Skeletal muscle tissue (tissue), 4 donors: ENCODE results near the gene PLA2R1. TPM values are rescaled to one million over a fixed set of nuclear protein-coding genes. Genes with fewer than 3 reads are reported as not detected.

Experiments used
- H3K27ac ChIP-seq: one replicate; pipeline ENCODE4 v1.7.0; 2013; ENCODE audit warnings: mild to moderate bottlenecking, low read depth, low read length, inconsistent platforms
- H3K27me3 ChIP-seq, 3 donors: one replicate each; pipeline ENCODE4 v1.7.0; 2013; ENCODE audit warnings: low read length in 3 of 3; ENCODE audit not compliant: control insufficient read depth in 3 of 3, insufficient read depth in 3 of 3
- H3K36me3 ChIP-seq, 3 donors: one replicate each; pipeline ENCODE4 v1.7.0; 2013; ENCODE audit warnings: low read length in 3 of 3; ENCODE audit not compliant: control insufficient read depth in 3 of 3, insufficient read depth in 3 of 3
- H3K4me1 ChIP-seq, 3 donors: one replicate each; pipeline ENCODE4 v1.7.0; 2013; ENCODE audit warnings: low read length in 3 of 3, mild to moderate bottlenecking in 3 of 3; ENCODE audit not compliant: control insufficient read depth in 3 of 3, insufficient read depth in 3 of 3
- H3K4me3 ChIP-seq, 3 donors: one replicate each; pipeline ENCODE4 v1.7.0; 2013; ENCODE audit warnings: low read length in 3 of 3
- H3K9ac ChIP-seq, 3 donors: one replicate each; pipeline ENCODE4 v1.7.0; 2013; ENCODE audit warnings: low read length in 3 of 3, mild to moderate bottlenecking in 3 of 3, moderate library complexity in 2 of 3, low read depth in 1 of 3
- H3K9me3 ChIP-seq, 3 donors: one replicate each; pipeline ENCODE4 v1.7.0; 2013; ENCODE audit warnings: low read length in 3 of 3; ENCODE audit not compliant: control insufficient read depth in 3 of 3
- total RNA-seq: library from RNA; depleted of rRNA; stranded (reverse); fragments of >200 nt; gene quantifications from one replicate; pipeline ENCODE4 v1.2.3, GENCODE V29; 2014
- donor health status: Osteomylitis.

PLA2R1 gene
- total RNA-seq, 1 donor from 2014 or later = 2.6 TPM

DNA sequence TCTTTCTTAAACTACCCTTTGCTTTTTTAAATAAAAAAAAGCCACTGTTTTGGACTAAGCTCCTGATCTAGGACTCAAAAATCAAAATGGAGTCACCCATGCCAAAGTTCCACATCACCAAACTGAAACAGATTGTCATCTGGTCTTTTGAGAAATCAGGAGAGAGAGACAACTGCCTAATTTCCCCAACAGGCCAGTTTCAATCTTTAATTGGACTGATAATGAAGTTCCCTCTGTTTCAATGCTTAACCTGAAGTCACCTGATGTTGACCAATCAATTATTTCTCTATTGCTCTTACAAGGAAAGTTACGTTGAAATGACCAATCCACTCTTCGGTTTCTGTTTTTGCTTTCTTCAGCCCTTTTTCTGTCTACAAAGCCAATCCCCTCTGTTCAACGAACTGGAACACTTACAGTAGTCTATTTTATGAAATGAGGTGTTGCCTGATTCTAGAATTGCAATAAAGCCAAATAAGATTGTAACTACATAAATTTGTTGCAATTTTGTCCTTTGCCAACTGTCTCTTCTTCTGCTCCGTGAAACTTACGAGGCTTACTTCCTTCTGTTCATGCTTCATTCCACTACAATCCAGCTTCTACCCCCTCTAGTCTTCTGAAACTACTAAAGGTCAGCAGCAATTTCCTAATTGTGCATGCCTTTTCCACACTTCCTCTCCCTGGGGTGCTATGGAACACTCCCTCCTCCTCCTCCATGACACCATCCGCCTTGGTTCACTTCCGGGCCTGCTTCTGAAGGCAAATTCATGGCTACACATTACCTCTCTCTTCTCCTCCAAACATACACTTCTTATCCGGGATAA, 169.2 kb downstream of the PLA2R1 start:
- Histone ChIP-seq H3K9me3 (no peaks in the 10 kb centered on the region), H3K4me3 (no peak overlapping the region), H3K27ac (no peak overlapping the region), H3K36me3 (no peaks in the 10 kb centered on the region), H3K9ac (no peak overlapping the region), H3K27me3 (no peaks in the 10 kb centered on the region), H3K4me1 (no peaks in the 10 kb centered on the region)

DNA sequence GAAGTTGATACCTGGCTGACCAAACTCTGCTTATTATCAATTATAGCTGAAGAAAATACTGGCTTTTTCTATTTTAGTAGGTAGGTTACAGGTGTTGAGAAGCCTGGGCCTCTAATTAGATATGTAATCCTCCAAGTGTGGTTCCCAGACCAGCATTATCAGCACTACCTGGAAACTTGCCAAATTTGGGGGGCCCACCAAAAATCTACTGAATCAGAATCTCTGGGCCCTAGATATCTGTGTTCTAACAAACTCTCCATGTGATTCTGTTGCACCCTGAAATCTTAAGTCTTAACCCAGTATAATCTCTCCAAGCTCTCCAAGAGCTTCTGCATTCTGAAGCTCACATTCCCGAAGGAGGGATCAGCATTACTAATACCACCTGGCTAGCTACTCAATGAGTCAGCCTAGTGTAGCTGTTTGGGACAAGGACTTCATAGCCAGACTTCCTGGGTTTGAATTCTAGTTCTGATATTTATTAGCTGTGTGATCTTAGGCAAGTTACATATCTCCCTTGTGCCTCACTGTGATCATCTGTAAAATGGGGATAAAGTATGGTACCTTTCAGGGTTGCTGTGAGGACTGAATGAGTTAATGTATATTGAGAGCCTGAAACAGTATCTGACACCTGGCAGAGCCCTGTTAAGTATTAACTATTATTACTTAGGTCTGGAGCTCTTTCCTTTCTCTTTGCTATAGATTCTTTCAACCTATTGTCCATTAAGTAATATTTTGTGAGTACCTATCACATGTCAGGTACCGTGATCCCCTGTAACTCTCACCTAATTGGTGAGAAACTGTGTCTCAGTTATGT, 170.3 kb downstream of the PLA2R1 start:
- no peak overlapping the region for H3K27ac ChIP-seq
- no peak overlapping the region for H3K9ac ChIP-seq
- no peaks in the 10 kb centered on the region for H3K36me3 ChIP-seq
- H3K9me3 ChIP-seq = no peaks in the 10 kb centered on the region
- H3K4me3 ChIP-seq = no peak overlapping the region
- no peaks in the 10 kb centered on the region for H3K27me3 ChIP-seq
- no peaks in the 10 kb centered on the region for H3K4me1 ChIP-seq

DNA sequence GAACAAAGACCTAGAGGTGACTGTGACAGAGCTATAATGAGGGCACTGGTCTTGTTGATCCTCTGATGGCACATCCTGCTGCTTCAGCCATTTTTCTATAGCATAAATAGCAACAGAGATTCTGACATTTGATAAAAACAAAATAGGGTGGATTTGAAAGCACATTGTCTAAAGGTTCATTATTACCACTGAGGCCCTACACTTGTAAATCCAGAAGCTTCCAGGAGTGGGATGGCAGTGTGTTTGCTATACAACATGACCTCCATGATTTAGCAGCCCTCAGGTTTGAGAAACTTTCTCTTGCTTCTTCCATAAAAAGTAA, 171.2 kb downstream of the PLA2R1 start:
- Histone ChIP-seq H3K9me3 (no peaks in the 10 kb centered on the region), H3K27me3 (no peaks in the 10 kb centered on the region), H3K36me3 (no peaks in the 10 kb centered on the region), H3K4me3 (no peak overlapping the region), H3K27ac (no peak overlapping the region), H3K4me1 (no peaks in the 10 kb centered on the region), H3K9ac (no peak overlapping the region)

DNA sequence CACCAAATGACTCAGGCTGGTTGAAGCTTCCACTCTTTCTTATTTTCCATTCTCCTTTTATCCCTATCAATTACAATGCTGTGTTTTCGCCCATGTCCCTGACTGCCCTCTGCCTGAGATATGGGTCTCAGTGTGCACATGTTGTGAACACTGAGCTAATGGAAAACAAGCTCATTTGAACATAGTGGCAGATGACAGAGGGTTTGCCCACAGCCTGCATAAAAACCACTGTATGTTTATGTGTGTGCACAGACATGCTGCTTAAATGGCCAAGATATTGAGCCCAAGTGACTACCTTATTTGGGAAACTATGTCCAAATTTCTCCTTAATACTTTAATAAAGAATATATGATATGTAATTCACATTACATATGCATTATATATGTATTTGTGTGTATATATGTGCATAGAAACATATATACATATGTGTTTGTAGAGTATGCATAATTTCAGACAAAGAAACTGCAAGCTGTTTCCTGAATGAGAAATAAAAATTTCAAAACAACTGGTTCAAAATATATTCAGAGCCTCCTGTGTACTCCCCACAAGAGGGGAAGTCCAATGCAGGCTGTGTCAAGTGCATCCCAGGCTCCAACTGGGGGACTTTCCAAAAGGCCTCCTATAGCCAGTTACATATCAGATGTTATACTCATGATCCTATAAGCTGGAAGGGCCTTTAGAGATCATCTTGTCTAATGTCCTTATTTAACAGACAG, 171.7 kb downstream of the PLA2R1 start:
- no peak overlapping the region for H3K9ac ChIP-seq

DNA sequence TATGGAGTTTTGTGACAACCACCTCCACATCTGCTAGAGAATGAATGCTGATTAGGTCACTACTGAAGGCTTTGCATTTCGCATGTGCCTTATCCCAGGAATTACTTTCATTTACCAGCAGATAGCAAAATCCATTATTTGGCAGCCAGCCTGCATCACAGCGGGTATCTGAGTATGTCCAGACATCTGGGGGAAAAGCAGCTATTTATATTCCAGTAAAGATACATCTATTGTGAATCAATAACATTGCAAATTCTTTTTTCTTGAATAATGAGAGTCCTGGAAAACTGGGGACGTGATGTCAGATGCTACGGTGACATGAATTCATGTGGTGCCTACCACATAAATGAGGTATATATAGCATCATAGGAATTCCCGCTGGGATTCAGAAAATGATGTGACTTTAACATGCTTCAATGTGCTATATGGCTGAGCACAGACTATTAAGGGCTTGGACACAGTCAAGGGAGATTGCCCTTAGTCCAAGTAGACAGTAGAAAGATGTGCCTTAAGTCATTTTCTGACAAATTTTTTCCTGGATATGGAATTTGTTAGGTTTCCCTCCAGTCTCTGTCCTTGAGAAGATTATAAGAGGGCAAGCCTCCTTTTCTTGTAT, 180.2 kb downstream of the PLA2R1 start:
- no peak overlapping the region for H3K9ac ChIP-seq
- H3K27me3 ChIP-seq = no peaks in the 10 kb centered on the region
- no peak overlapping the region for H3K4me3 ChIP-seq
- H3K27ac ChIP-seq = no peak overlapping the region
- no peaks in the 10 kb centered on the region for H3K36me3 ChIP-seq
- no peaks in the 10 kb centered on the region for H3K9me3 ChIP-seq
- H3K4me1 ChIP-seq = no peaks in the 10 kb centered on the region

More for the DNA sequence above, 171.7 kb downstream of the PLA2R1 start:
- Histone ChIP-seq H3K27me3 (no peaks in the 10 kb centered on the region), H3K27ac (no peak overlapping the region), H3K36me3 (no peaks in the 10 kb centered on the region), H3K4me3 (no peak overlapping the region), H3K4me1 (no peaks in the 10 kb centered on the region), H3K9me3 (no peaks in the 10 kb centered on the region)

Other genes starting within 250 kb of the PLA2R1 start
- 1.0 TPM for gene LY75, start 157.9 kb downstream of the PLA2R1 start, total RNA-seq
- gene ITGB6, start 137.7 kb upstream of the PLA2R1 start, total RNA-seq = 17.2 TPM